Measurements from ENCODE around the gene TIMM10. TPM values are rescaled to one million over a fixed set of nuclear protein-coding genes. Genes with fewer than 3 reads are reported as not detected.

Gene TIMM10
- total RNA-seq, 1 donor from 2014 or later = 61.0 TPM

DNA sequence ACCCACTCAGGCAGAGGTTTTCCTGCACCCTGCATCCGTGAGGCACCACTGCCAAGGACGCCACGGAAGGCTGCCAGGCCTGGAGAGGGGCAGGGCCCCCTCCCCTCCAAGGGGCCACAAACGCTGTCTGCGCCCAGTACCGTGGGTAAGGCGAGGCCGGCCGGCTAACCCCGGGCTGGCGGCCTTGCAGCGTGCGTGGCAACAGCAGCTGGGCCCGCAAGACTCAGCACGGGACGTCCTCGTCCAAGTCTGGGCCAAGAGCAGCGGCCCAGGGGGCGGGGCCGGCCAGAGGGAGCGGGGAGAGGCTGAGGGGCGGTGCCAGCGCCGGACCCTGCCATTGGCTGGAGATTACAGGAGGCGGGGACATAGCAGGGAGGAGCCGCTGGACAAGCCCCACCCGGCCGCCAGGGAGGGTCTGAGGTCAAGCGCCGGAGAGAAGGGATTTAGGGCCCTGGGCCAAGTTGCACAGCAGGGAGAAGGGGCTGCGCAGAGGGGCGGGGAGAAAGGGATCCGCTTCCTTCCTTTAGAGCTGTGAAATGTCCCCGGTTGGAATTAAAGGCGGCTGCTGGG, 31.1 kb downstream of the TIMM10 start:
- intact Hi-C loops (cut with micrococcal nuclease) = no loop called here
- Histone ChIP-seq H3K27me3 (ENCODE audit: low read depth) (no peaks in the 10 kb centered on the region), H3K27ac (replicated peaks) (peak overlapping the region; percentile 92), H3K36me3 (peaks cover 9% of the 10 kb centered on the region), H3K4me1 (peaks cover 43% of the 10 kb centered on the region), H3K4me3 (peak overlapping the region; percentile 55), H3K9me3 (replicated peaks) (no peaks in the 10 kb centered on the region)
- TF ChIP-seq CTCF (IDR thresholded peaks at IDR 0.05; ENCODE audit: borderline replicate concordance) = no peak
- DNase-seq = peak; percentile 98

DNA sequence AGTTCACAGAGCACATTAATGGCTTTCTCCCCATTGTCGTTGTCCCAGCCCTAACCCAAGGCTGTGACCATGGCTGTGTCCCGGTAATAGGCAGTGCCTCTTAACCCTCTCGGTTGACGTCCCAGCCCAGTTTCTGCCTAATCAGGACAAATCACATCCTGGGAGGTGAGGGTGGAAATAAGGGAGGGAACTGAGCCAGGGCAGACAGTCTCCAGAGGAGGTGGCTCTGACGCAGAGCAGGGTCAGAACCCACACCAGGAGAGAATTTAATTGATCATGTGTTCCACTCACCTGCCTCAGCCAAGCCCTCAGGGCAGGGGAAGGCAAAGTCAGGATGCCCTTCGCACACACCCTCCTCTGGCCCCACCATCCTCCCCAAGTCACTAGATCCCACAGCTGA, 32.0 kb downstream of the TIMM10 start:
- Histone ChIP-seq H3K4me3 (no peak overlapping the region), H3K27me3 (ENCODE audit: low read depth) (no peaks in the 10 kb centered on the region), H3K4me1 (peaks cover 52% of the 10 kb centered on the region), H3K9me3 (replicated peaks) (no peaks in the 10 kb centered on the region), H3K36me3 (peaks cover 9% of the 10 kb centered on the region), H3K27ac (replicated peaks) (peak overlapping the region; percentile 92)
- no peak for TF ChIP-seq CTCF (IDR thresholded peaks at IDR 0.05; ENCODE audit: borderline replicate concordance)
- intact Hi-C loops (cut with micrococcal nuclease) = no loop called here
- DNase-seq = no peak

- Histone ChIP-seq H3K4me3 (no peak overlapping the region), H3K36me3 (peaks cover 9% of the 10 kb centered on the region), H3K4me1 (peaks cover 53% of the 10 kb centered on the region), H3K27ac (replicated peaks) (no peak overlapping the region), H3K27me3 (ENCODE audit: low read depth) (no peaks in the 10 kb centered on the region), H3K9me3 (replicated peaks) (no peaks in the 10 kb centered on the region)
- TF ChIP-seq CTCF (IDR thresholded peaks at IDR 0.05; ENCODE audit: borderline replicate concordance) = no peak
- DNase-seq = no peak
- intact Hi-C loops (cut with micrococcal nuclease) = no loop called here
These were observed 33.0 kb downstream of the TIMM10 start for GRCh38 chr11:57497303-57498247.

GRCh38 chr11:57496109-57496820, 34.3 kb downstream of the TIMM10 start:
- Histone ChIP-seq H3K4me3 (no peak overlapping the region), H3K27me3 (ENCODE audit: low read depth) (no peaks in the 10 kb centered on the region), H3K27ac (replicated peaks) (no peak overlapping the region), H3K9me3 (replicated peaks) (no peaks in the 10 kb centered on the region), H3K4me1 (peaks cover 40% of the 10 kb centered on the region), H3K36me3 (peaks cover 14% of the 10 kb centered on the region)
- intact Hi-C loops (cut with micrococcal nuclease) = no loop called here
- no peak for TF ChIP-seq CTCF (IDR thresholded peaks at IDR 0.05; ENCODE audit: borderline replicate concordance)
- DNase-seq = no peak

Measured in left ventricle myocardium inferior (tissue), 1 donor.